Measurements from ENCODE around the gene SEC31A.
"Not testable (repeated sequence)": the region's sequence is repeated elsewhere in the genome, so short reads cannot be mapped to it uniquely, and the experiment has no call there.

Gene SEC31A

GRCh38 chr4:82896755-82897154 is 5.8 kb upstream of the SEC31A start:
- no peak for DNase-seq (ENCODE audit: low read depth, low spot score)
- no peak overlapping the region for H3K27ac ChIP-seq

GRCh38 chr4:82893942-82894341 is 3.0 kb upstream of the SEC31A start:
- DNase-seq (ENCODE audit: low read depth, low spot score) = no peak
- H3K27ac ChIP-seq = peak overlapping the region; percentile 16

GRCh38 chr4:82892467-82892802 is 1.5 kb upstream of the SEC31A start:
- no peak for DNase-seq (ENCODE audit: low read depth, low spot score)
- peak overlapping the region; percentile 97 for H3K27ac ChIP-seq

GRCh38 chr4:82891707-82892466 is 934 bp upstream of the SEC31A start:
- DNase-seq (ENCODE audit: low read depth, low spot score) = no peak
- peak overlapping the region; percentile 97 for H3K27ac ChIP-seq

- DNase-seq (ENCODE audit: low read depth, low spot score) = no peak
These were observed 439 bp downstream of the SEC31A start for GRCh38 chr4:82890528-82890900.

GRCh38 chr4:82889287-82889686 is 1.7 kb downstream of the SEC31A start:
- no peak for DNase-seq (ENCODE audit: low read depth, low spot score)
- peak overlapping the region; percentile 97 for H3K27ac ChIP-seq

More at GRCh38 chr4:82890528-82890900, 439 bp downstream of the SEC31A start:
- peak overlapping the region; percentile 97 for H3K27ac ChIP-seq

- DNase-seq (ENCODE audit: low read depth, low spot score) = no peak
- H3K27ac ChIP-seq = peak overlapping the region; percentile 50
These were observed 4.6 kb downstream of the SEC31A start for GRCh38 chr4:82886147-82886942.

- peak overlapping the region; percentile 50 for H3K27ac ChIP-seq
- no peak for DNase-seq (ENCODE audit: low read depth, low spot score)
These were observed 5.5 kb downstream of the SEC31A start for GRCh38 chr4:82885410-82885809.

GRCh38 chr4:82868572-82868971 is 22.4 kb downstream of the SEC31A start:
- no peak overlapping the region for H3K27ac ChIP-seq
- no peak for DNase-seq (ENCODE audit: low read depth, low spot score)

- peak overlapping the region; percentile 83 for H3K27ac ChIP-seq
- no peak for DNase-seq (ENCODE audit: low read depth, low spot score)
These were observed 24.1 kb downstream of the SEC31A start for GRCh38 chr4:82866706-82867385.

GRCh38 chr4:82866033-82866432 is 24.9 kb downstream of the SEC31A start:
- DNase-seq (ENCODE audit: low read depth, low spot score) = not testable (repeated sequence)
- peak overlapping the region; percentile 83 for H3K27ac ChIP-seq

- DNase-seq (ENCODE audit: low read depth, low spot score) = peak; percentile 84
- H3K27ac ChIP-seq = peak overlapping the region; percentile 83
These were observed 25.4 kb downstream of the SEC31A start for GRCh38 chr4:82865592-82865991.

GRCh38 chr4:82864336-82864979 is 26.5 kb downstream of the SEC31A start:
- DNase-seq (ENCODE audit: low read depth, low spot score) = no peak

GRCh38 chr4:82861529-82861928 is 29.4 kb downstream of the SEC31A start:
- DNase-seq (ENCODE audit: low read depth, low spot score) = no peak
- no peak overlapping the region for H3K27ac ChIP-seq

More at GRCh38 chr4:82864336-82864979, 26.5 kb downstream of the SEC31A start:
- H3K27ac ChIP-seq = peak overlapping the region; percentile 83

- not testable (repeated sequence) for DNase-seq (ENCODE audit: low read depth, low spot score)
These were observed 30.5 kb downstream of the SEC31A start for GRCh38 chr4:82860487-82860886.

GRCh38 chr4:82852751-82853285 is 38.1 kb downstream of the SEC31A start:
- DNase-seq (ENCODE audit: low read depth, low spot score) = no peak
- H3K27ac ChIP-seq = no peak overlapping the region

More at GRCh38 chr4:82860487-82860886, 30.5 kb downstream of the SEC31A start:
- not testable (repeated sequence) for H3K27ac ChIP-seq

- DNase-seq (ENCODE audit: low read depth, low spot score) = no peak
- no peak overlapping the region for H3K27ac ChIP-seq
These were observed 38.8 kb downstream of the SEC31A start for GRCh38 chr4:82851885-82852750.

- DNase-seq (ENCODE audit: low read depth, low spot score) = no peak
These were observed 39.6 kb downstream of the SEC31A start for GRCh38 chr4:82851318-82851717.

GRCh38 chr4:82850684-82851083 is 40.3 kb downstream of the SEC31A start:
- no peak for DNase-seq (ENCODE audit: low read depth, low spot score)
- H3K27ac ChIP-seq = no peak overlapping the region

More at GRCh38 chr4:82851318-82851717, 39.6 kb downstream of the SEC31A start:
- no peak overlapping the region for H3K27ac ChIP-seq

All from epithelial cell of prostate (primary cell).